Neural progenitor cell (in vitro differentiated cells): Measurements from ENCODE around the gene OR8I2. TPM values are rescaled to one million over a fixed set of nuclear protein-coding genes. Genes with fewer than 3 reads are reported as not detected.

Experiments
- DNase-seq: peaks from one replicate; pipeline ENCODE4 v3.0.0-alpha.2; 2016; ENCODE audit warnings: low spot score
- H2AFZ ChIP-seq: fragments of 200-600 bp; sonication (generic); replicated peaks from 2 replicates; pipeline ENCODE4 v1.6.1; 2016; ENCODE audit warnings: antibody characterized with exemption
- H3F3A ChIP-seq: fragments of 200-600 bp; sonication (generic); 2 replicates; pipeline ENCODE4 v1.6.1; 2016; ENCODE audit warnings: antibody characterized with exemption, low read depth
- H3K27ac ChIP-seq: fragments of 200-600 bp; sonication (generic); 2 replicates; pipeline ENCODE4 v1.5.1; 2016; ENCODE audit warnings: mild to moderate bottlenecking
- H3K27me3 ChIP-seq: fragments of 200-600 bp; sonication (generic); 2 replicates; pipeline ENCODE4 v1.6.1; 2016; ENCODE audit warnings: mild to moderate bottlenecking, moderate library complexity
- H3K36me3 ChIP-seq: fragments of 200-600 bp; sonication (generic); 2 replicates; pipeline ENCODE4 v1.5.1; 2016
- H3K4me1 ChIP-seq: fragments of 200-600 bp; sonication (generic); 2 replicates; pipeline ENCODE4 v1.6.1; 2016; ENCODE audit warnings: mixed run types
- H3K4me2 ChIP-seq: fragments of 200-600 bp; sonication (generic); 2 replicates; pipeline ENCODE4 v1.6.1; 2016
- H3K4me3 ChIP-seq: fragments of 200-600 bp; sonication (generic); 2 replicates; pipeline ENCODE4 v1.5.1; 2016
- H3K79me2 ChIP-seq: fragments of 200-600 bp; sonication (generic); 2 replicates; pipeline ENCODE4 v1.6.1; 2016; ENCODE audit warnings: low read depth
- H3K9ac ChIP-seq: fragments of 200-600 bp; sonication (generic); 2 replicates; pipeline ENCODE4 v1.6.1; 2016
- H3K9me3 ChIP-seq: fragments of 200-600 bp; sonication (generic); 2 replicates; pipeline ENCODE4 v1.5.1; 2016; ENCODE audit warnings: low read depth
- H4K20me1 ChIP-seq: fragments of 200-600 bp; sonication (generic); 2 replicates; pipeline ENCODE4 v1.6.1; 2016; ENCODE audit warnings: low read depth
- H3K27ac Mint-ChIP-seq: 3 replicates; pipeline ENCODE4 v1.8.0; 2021; ENCODE audit warnings: mixed read lengths
- H3K27me3 Mint-ChIP-seq: 2 replicates; pipeline ENCODE4 v1.8.0; 2022; ENCODE audit warnings: low read depth, mild to moderate bottlenecking, inconsistent platforms, moderate library complexity, mixed read lengths; ENCODE audit not compliant: insufficient read depth
- H3K36me3 Mint-ChIP-seq: 3 replicates; pipeline ENCODE4 v1.8.0; 2021; ENCODE audit warnings: mixed read lengths
- H3K4me1 Mint-ChIP-seq: 3 replicates; pipeline ENCODE4 v1.8.0; 2021; ENCODE audit warnings: mixed read lengths
- H3K4me3 Mint-ChIP-seq: 3 replicates; pipeline ENCODE4 v1.8.0; 2021; ENCODE audit warnings: mild to moderate bottlenecking, moderate library complexity, mixed read lengths
- H3K9me3 Mint-ChIP-seq: 3 replicates; pipeline ENCODE4 v1.8.0; 2020; ENCODE audit warnings: mixed read lengths
- CTCF ChIP-seq: fragments of 200-600 bp; sonication (generic); IDR thresholded peaks from 2 replicates; pipeline ENCODE4 v1.5.1; 2017; ENCODE audit warnings: antibody characterized with exemption, mild to moderate bottlenecking
- EZH2 ChIP-seq: fragments of 200-600 bp; sonication (generic); IDR thresholded peaks from 2 replicates; pipeline ENCODE4 v1.6.1; 2017; ENCODE audit warnings: antibody characterized with exemption, mild to moderate bottlenecking, moderate library complexity
- EZH2phosphoT487 ChIP-seq: fragments of 200-600 bp; sonication (generic); IDR thresholded peaks from 2 replicates; pipeline ENCODE4 v1.6.1; 2017; ENCODE audit warnings: antibody characterized with exemption
- total RNA-seq: library from RNA; depleted of rRNA; stranded (reverse); fragments of >200 nt; gene quantifications from 2 replicates; pipeline ENCODE4 v1.2.3, GENCODE V29; 2015; ENCODE audit warnings: low replicate concordance

Gene OR8I2
- total RNA-seq, result not detected in 2 replicates

- Mint-ChIP-seq H3K4me1 (no peaks in the 10 kb centered on the region), H3K9me3 (peaks cover 2% of the 10 kb centered on the region), H3K27ac (no peak within 1 kb of the TSS), H3K36me3 (no peaks in the 10 kb centered on the region), H3K4me3 (no peak within 1 kb of the TSS), H3K27me3 (no peaks in the 10 kb centered on the region)
- Histone ChIP-seq H3K4me2 (no peak within 1 kb of the TSS), H3F3A (no peaks in the 10 kb centered on the region), H3K9ac (no peak within 1 kb of the TSS), H3K79me2 (no peaks in the 10 kb centered on the region), H3K27me3 (no peaks in the 10 kb centered on the region), H3K4me3 (no peak within 1 kb of the TSS), H3K36me3 (no peaks in the 10 kb centered on the region), H3K9me3 (no peaks in the 10 kb centered on the region), H3K27ac (no peak within 1 kb of the TSS), H3K4me1 (no peaks in the 10 kb centered on the region), H2AFZ (peak within 1 kb of the TSS; percentile 70), H4K20me1 (no peaks in the 10 kb centered on the region)
- DNase-seq, result no peak
- TF ChIP-seq EZH2phosphoT487, result no peak
- TF ChIP-seq EZH2, result no peak
- TF ChIP-seq CTCF, result no peak
Measured at GRCh38 chr11:56093008-56093407, at the start of gene OR8I2. TSS of gene OR8I2 (plus strand) at chr11:56093308. CDS start at chr11:56093308, 0 bp downstream.

GRCh38 chr11:56045538-56045937, 47.6 kb upstream of the OR8I2 start:
- peaks cover under 1% of the 10 kb centered on the region for H3K27me3 Mint-ChIP-seq
- no peak overlapping the region for H3K4me3 Mint-ChIP-seq
- Histone ChIP-seq H2AFZ (no peak overlapping the region), H3K4me1 (no peaks in the 10 kb centered on the region), H3K9ac (no peak overlapping the region), H3F3A (no peaks in the 10 kb centered on the region), H3K27ac (no peak overlapping the region), H3K27me3 (no peaks in the 10 kb centered on the region), H3K79me2 (no peaks in the 10 kb centered on the region), H3K36me3 (no peaks in the 10 kb centered on the region), H4K20me1 (no peaks in the 10 kb centered on the region), H3K9me3 (no peaks in the 10 kb centered on the region), H3K4me3 (no peak overlapping the region), H3K4me2 (no peak overlapping the region)
- H3K36me3 Mint-ChIP-seq, result no peaks in the 10 kb centered on the region
- H3K27ac Mint-ChIP-seq, result no peak overlapping the region
- TF ChIP-seq CTCF (no peak), EZH2 (no peak), EZH2phosphoT487 (no peak)
- no peak for DNase-seq
- no peaks in the 10 kb centered on the region for H3K4me1 Mint-ChIP-seq
- peaks cover 4% of the 10 kb centered on the region for H3K9me3 Mint-ChIP-seq

GRCh38 chr11:56048480-56048879, 44.6 kb upstream of the OR8I2 start:
- H3K27me3 Mint-ChIP-seq, result no peaks in the 10 kb centered on the region
- Histone ChIP-seq H3K4me3 (no peak overlapping the region), H3K4me1 (no peaks in the 10 kb centered on the region), H3K27me3 (no peaks in the 10 kb centered on the region), H3K9ac (no peak overlapping the region), H3K9me3 (no peaks in the 10 kb centered on the region), H4K20me1 (no peaks in the 10 kb centered on the region), H3K4me2 (no peak overlapping the region), H3F3A (no peaks in the 10 kb centered on the region), H3K79me2 (no peaks in the 10 kb centered on the region), H3K36me3 (no peaks in the 10 kb centered on the region), H3K27ac (no peak overlapping the region), H2AFZ (no peak overlapping the region)
- no peaks in the 10 kb centered on the region for H3K9me3 Mint-ChIP-seq
- H3K36me3 Mint-ChIP-seq, result no peaks in the 10 kb centered on the region
- DNase-seq, result no peak
- no peak overlapping the region for H3K4me3 Mint-ChIP-seq
- H3K4me1 Mint-ChIP-seq, result no peaks in the 10 kb centered on the region
- TF ChIP-seq EZH2phosphoT487 (no peak), CTCF (no peak), EZH2 (no peak)
- no peak overlapping the region for H3K27ac Mint-ChIP-seq
